Keratinocyte (primary cell): ENCODE results near the gene ARPC5. TPM values are rescaled to one million over a fixed set of nuclear protein-coding genes. Genes with fewer than 3 reads are reported as not detected.

Experiments used
- DNase-seq: peaks from one replicate; pipeline ENCODE4 v3.0.0-alpha.2; 2011; ENCODE audit warnings: low read depth, missing footprints, low spot score
- FAIRE-seq: peaks from 2 replicates; lab custom pipeline; 2011; peaks lifted over from hg19 to GRCh38; lab: Jason Lieb, UNC
- H2AFZ ChIP-seq: 2 replicates; pipeline ENCODE4 v1.6.0; 2012; ENCODE audit warnings: low read length, control low read depth, inconsistent platforms; ENCODE audit not compliant: control insufficient read depth
- H3K27ac ChIP-seq: 2 replicates; pipeline ENCODE4 v1.5.1; 2011; ENCODE audit warnings: low read length; ENCODE audit not compliant: control insufficient read depth, insufficient read depth
- H3K27me3 ChIP-seq: 3 replicates; pipeline ENCODE4 v1.6.0; 2011; ENCODE audit warnings: low read length; ENCODE audit not compliant: control insufficient read depth, insufficient read depth; ENCODE audit errors: extremely low read depth
- H3K36me3 ChIP-seq, 2 experiments: 2 replicates in 1 of 2; 3 replicates in 1 of 2; pipeline ENCODE4 v1.5.1; 2011; ENCODE audit warnings: low read length in 2 of 2, mild to moderate bottlenecking in 1 of 2; ENCODE audit not compliant: control insufficient read depth in 2 of 2, insufficient read depth in 2 of 2; ENCODE audit errors: extremely low read depth in 1 of 2
- H3K4me1 ChIP-seq: 3 replicates; pipeline ENCODE4 v1.5.1; 2011; ENCODE audit warnings: low read length; ENCODE audit not compliant: control insufficient read depth, insufficient read depth; ENCODE audit errors: extremely low read depth
- H3K4me2 ChIP-seq: 3 replicates; pipeline ENCODE4 v1.6.0; 2011; ENCODE audit warnings: low read depth, low read length; ENCODE audit not compliant: control insufficient read depth, insufficient read depth; ENCODE audit errors: extremely low read depth
- H3K4me3 ChIP-seq, 3 experiments: fragments of 200-600 bp in 1 of 3; sonication (generic) in 1 of 3; 2 replicates in 2 of 3; 3 replicates in 1 of 3; pipeline ENCODE4 v1.5.1; 2011 to 2016; ENCODE audit warnings: low read length in 3 of 3, mild to moderate bottlenecking in 3 of 3, control low read depth in 2 of 3, inconsistent platforms in 1 of 3, low read depth in 1 of 3, mixed read lengths in 1 of 3, mixed run types in 1 of 3, moderate library complexity in 1 of 3; ENCODE audit not compliant: control insufficient read depth in 2 of 3, insufficient read depth in 2 of 3; ENCODE audit errors: extremely low read depth in 1 of 3
- H3K79me2 ChIP-seq: 2 replicates; pipeline ENCODE4 v1.6.0; 2012; ENCODE audit warnings: low read length; ENCODE audit not compliant: control insufficient read depth, insufficient read depth
- H3K9ac ChIP-seq: 3 replicates; pipeline ENCODE4 v1.6.0; 2011; ENCODE audit warnings: low read length; ENCODE audit not compliant: control insufficient read depth, insufficient read depth; ENCODE audit errors: extremely low read depth
- H3K9me1 ChIP-seq: 3 replicates; pipeline ENCODE4 v1.6.0; 2011; ENCODE audit warnings: low read length; ENCODE audit not compliant: control insufficient read depth, insufficient read depth; ENCODE audit errors: extremely low read depth
- H3K9me3 ChIP-seq: 2 replicates; pipeline ENCODE4 v1.5.1; 2012; ENCODE audit warnings: low read depth, low read length; ENCODE audit not compliant: control insufficient read depth
- H4K20me1 ChIP-seq: 3 replicates; pipeline ENCODE4 v1.6.0; 2011; ENCODE audit warnings: low read length; ENCODE audit not compliant: control insufficient read depth, insufficient read depth; ENCODE audit errors: extremely low read depth
- EZH2 ChIP-seq: IDR thresholded peaks from one replicate; pipeline ENCODE4 v1.6.1; 2012; ENCODE audit warnings: inconsistent platforms, mild to moderate bottlenecking, low read length, moderate library complexity
- dilution Hi-C: fragments of 300-500 bp; cut with MboI; formaldehyde crosslinking; loops from one replicate; pipeline ENCODE4 v1.7.0; 2020; ENCODE audit warnings: low sequenced_read_pairs; ENCODE audit not compliant: extremely low pct_ligation_motif_present
- polyA plus RNA-seq, 5 experiments: library from polyadenylated mRNA; depleted of rRNA in 3 of 5; stranded (reverse) in 3 of 5; stranded (forward) in 1 of 5; unstranded in 1 of 5; fragments of >200 nt; gene quantifications; 1 replicate in 1 of 5; 2 replicates in 3 of 5; 3 replicates in 1 of 5; pipeline versions ENCODE4 v1.2.1 to v1.2.3, GENCODE V29; 2011 to 2012; ENCODE audit warnings: missing spikeins in 2 of 5, low read depth in 1 of 5, low replicate concordance in 1 of 5
- TF ChIP-seq, protein P1 (sequence below), 3 experiments: IDR thresholded peaks in 1 of 3; conservative IDR thresholded peaks in 1 of 3; optimal IDR thresholded peaks in 1 of 3; 2 replicates in 2 of 3; 3 replicates in 1 of 3; pipeline versions ENCODE3 to v1.5.1; 2011; ENCODE audit warnings: low read length in 3 of 3, mild to moderate bottlenecking in 3 of 3, moderate library complexity in 2 of 3, control low read depth in 1 of 3, inconsistent platforms in 1 of 3; ENCODE audit not compliant: insufficient read depth in 2 of 3; ENCODE audit errors: extremely low read depth in 1 of 3

ARPC5 gene
- polyA plus RNA-seq, 1 donor (not counting 4 experiments of a cell fraction or from before 2014, with no cell fraction given), result 255 TPM

DNA sequence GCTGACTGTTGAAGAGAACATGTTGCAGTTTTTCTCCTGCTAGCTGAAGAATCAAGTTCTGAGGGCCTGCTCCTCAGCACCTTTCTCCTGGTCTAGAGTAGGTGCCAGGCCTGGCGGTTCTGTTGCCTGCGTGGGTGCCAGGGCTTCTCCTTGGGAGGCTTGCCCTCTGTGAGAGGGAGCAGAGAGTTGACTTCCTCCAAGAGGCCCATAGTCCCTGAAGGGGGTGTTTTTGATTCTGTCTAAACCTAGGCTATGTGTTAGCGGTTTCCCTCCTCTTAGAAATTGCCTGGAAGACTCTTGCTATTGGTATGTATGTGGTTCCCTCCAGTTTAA lies 17.8 kb upstream of the ARPC5 start:
- Histone ChIP-seq H3K4me3 (no peak overlapping the region), H3K27me3 (no peaks in the 10 kb centered on the region), H4K20me1 (no peaks in the 10 kb centered on the region), H3K36me3 (no peaks in the 10 kb centered on the region), H3K4me1 (no peaks in the 10 kb centered on the region), H3K9ac (no peak overlapping the region), H3K4me2 (no peak overlapping the region), H3K27ac (no peak overlapping the region), H2AFZ (no peak overlapping the region), H3K79me2 (no peaks in the 10 kb centered on the region), H3K9me1 (no peaks in the 10 kb centered on the region), H3K9me3 (no peaks in the 10 kb centered on the region)
- DNase-seq (no peak), FAIRE-seq (no peak)
- TF ChIP-seq, protein P1, sequence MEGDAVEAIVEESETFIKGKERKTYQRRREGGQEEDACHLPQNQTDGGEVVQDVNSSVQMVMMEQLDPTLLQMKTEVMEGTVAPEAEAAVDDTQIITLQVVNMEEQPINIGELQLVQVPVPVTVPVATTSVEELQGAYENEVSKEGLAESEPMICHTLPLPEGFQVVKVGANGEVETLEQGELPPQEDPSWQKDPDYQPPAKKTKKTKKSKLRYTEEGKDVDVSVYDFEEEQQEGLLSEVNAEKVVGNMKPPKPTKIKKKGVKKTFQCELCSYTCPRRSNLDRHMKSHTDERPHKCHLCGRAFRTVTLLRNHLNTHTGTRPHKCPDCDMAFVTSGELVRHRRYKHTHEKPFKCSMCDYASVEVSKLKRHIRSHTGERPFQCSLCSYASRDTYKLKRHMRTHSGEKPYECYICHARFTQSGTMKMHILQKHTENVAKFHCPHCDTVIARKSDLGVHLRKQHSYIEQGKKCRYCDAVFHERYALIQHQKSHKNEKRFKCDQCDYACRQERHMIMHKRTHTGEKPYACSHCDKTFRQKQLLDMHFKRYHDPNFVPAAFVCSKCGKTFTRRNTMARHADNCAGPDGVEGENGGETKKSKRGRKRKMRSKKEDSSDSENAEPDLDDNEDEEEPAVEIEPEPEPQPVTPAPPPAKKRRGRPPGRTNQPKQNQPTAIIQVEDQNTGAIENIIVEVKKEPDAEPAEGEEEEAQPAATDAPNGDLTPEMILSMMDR (optimal IDR thresholded peaks at IDR 0.05 in 1 of 3, IDR thresholded peaks at IDR 0.05 in 1 of 3, conservative IDR thresholded peaks at IDR 0.05 in 1 of 3; ENCODE audit: extremely low read depth in 1 of 3, insufficient read depth in 2 of 3, low read length in 3 of 3), result no peak
- no peak for TF ChIP-seq EZH2
- dilution Hi-C loops, result no loop called here

DNA sequence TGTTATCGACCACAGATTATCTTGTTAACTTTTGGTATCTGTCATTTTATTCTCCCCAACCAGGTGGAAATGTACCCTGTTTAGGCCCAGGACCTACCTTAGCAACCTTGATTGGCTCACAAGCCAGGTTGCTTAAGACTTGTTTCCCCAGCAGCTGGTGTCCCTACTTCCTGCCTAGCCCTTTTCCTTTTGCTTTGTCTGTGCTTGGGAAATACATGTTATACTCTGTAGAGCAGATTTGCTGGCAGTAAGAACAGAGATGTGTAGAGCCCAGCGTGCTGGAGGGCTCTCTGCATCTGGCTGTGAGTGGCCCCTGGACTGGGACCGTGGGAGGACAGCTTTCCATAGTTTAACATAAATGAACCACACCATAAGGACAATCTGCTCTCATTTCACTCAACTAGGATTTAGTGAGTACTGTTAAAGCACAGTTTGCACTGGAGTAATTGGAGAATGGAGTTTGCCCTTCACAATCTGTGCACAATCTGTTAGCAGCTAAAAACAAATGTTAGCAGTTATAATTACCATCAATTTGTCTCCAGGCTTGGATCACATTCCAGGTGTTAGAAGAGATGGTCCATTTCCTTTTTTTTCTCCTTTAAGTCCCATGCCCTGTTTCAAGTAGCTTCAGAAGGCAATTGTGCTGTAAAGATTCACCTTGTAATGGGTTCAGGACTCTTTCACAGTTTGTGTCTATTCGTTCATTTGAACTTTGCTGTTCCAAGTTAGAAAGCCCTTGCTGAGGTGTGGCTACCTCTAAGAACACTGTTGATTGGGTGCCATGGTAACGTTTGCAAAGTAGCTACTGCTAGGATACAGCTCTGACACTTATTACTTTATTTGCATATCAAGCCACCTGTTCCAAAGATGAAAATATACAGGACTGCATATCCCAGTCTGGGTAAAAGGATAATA lies 17.2 kb upstream of the ARPC5 start, which contains the start of gene APOBEC4:
Gene APOBEC4, minus strand, starts transcription at position 770 of the 915 bp plus-strand sequence. CDS start 4,535 bp downstream, outside the sequence.
- TF ChIP-seq, protein P1 (optimal IDR thresholded peaks at IDR 0.05 in 1 of 3, IDR thresholded peaks at IDR 0.05 in 1 of 3, conservative IDR thresholded peaks at IDR 0.05 in 1 of 3; ENCODE audit: extremely low read depth in 1 of 3, insufficient read depth in 2 of 3, low read length in 3 of 3), result no peak
- TF ChIP-seq EZH2, result no peak
- Histone ChIP-seq H4K20me1 (no peaks in the 10 kb centered on the region), H3K4me3 (no peak within 1 kb of the TSS), H3K9me1 (no peaks in the 10 kb centered on the region), H3K4me2 (no peak within 1 kb of the TSS), H3K27ac (no peak within 1 kb of the TSS), H3K36me3 (no peaks in the 10 kb centered on the region), H3K27me3 (no peaks in the 10 kb centered on the region), H3K79me2 (no peaks in the 10 kb centered on the region), H3K9ac (no peak within 1 kb of the TSS), H2AFZ (no peak within 1 kb of the TSS), H3K9me3 (no peaks in the 10 kb centered on the region), H3K4me1 (no peaks in the 10 kb centered on the region)
- dilution Hi-C loops, result no loop called here
- no peak for DNase-seq
- FAIRE-seq, result peak; percentile 29
